DOHH2 (cell line): ENCODE data around the gene INPP5F.

Source experiments
- H3F3A ChIP-seq: fragments of 200-600 bp; sonication (generic), shearing (Covaris generic); 2 replicates; pipeline ENCODE4 v1.6.0; 2016; ENCODE audit warnings: antibody characterized with exemption, mild to moderate bottlenecking; ENCODE audit not compliant: control insufficient read depth, insufficient read depth
- H3K27ac ChIP-seq: fragments of 200-600 bp; sonication (generic); 2 replicates; pipeline ENCODE4 v1.5.1; 2014; ENCODE audit warnings: low read depth, mild to moderate bottlenecking, low read length, moderate library complexity
- H3K27me3 ChIP-seq: fragments of 200-600 bp; sonication (generic); 2 replicates; pipeline ENCODE4 v1.6.1; 2014; ENCODE audit warnings: mild to moderate bottlenecking, low read length, mixed read lengths; ENCODE audit not compliant: control insufficient read depth
- H3K36me3 ChIP-seq: fragments of 200-600 bp; sonication (generic); 2 replicates; pipeline ENCODE4 v1.6.1; 2014; ENCODE audit warnings: mild to moderate bottlenecking, low read length, moderate library complexity, mixed read lengths; ENCODE audit not compliant: control insufficient read depth
- H3K4me1 ChIP-seq: fragments of 200-600 bp; sonication (generic); 2 replicates; pipeline ENCODE4 v1.6.1; 2014; ENCODE audit warnings: mild to moderate bottlenecking, low read length, mixed read lengths; ENCODE audit not compliant: control insufficient read depth
- H3K4me2 ChIP-seq: fragments of 200-600 bp; sonication (generic); 2 replicates; pipeline ENCODE4 v1.6.0; 2014; ENCODE audit warnings: mild to moderate bottlenecking, low read length, moderate library complexity
- H3K4me3 ChIP-seq: fragments of 200-600 bp; sonication (generic); 2 replicates; pipeline ENCODE4 v1.5.1; 2014; ENCODE audit warnings: mild to moderate bottlenecking, low read length, mixed read lengths
- H3K79me2 ChIP-seq: fragments of 200-600 bp; sonication (generic); 2 replicates; pipeline ENCODE4 v1.6.1; 2014; ENCODE audit warnings: mild to moderate bottlenecking, low read length, mixed read lengths; ENCODE audit not compliant: control insufficient read depth
- H3K9me2 ChIP-seq: fragments of 200-600 bp; sonication (generic); replicated peaks from 2 replicates; pipeline ENCODE4 v1.6.1; 2014; ENCODE audit warnings: mild to moderate bottlenecking, low read length, mixed read lengths; ENCODE audit not compliant: control insufficient read depth
- H3K9me3 ChIP-seq: fragments of 200-600 bp; sonication (generic); 2 replicates; pipeline ENCODE4 v1.6.1; 2014; ENCODE audit warnings: antibody characterized with exemption, low read length, mixed read lengths; ENCODE audit not compliant: control insufficient read depth, insufficient read depth
- H4K20me1 ChIP-seq: fragments of 200-600 bp; sonication (generic); 2 replicates; pipeline ENCODE4 v1.6.0; 2014; ENCODE audit warnings: low read depth, mild to moderate bottlenecking, antibody characterized with exemption, low read length, moderate library complexity; ENCODE audit not compliant: control insufficient read depth, insufficient read depth
- CTCF ChIP-seq: fragments of 200-600 bp; sonication (generic); IDR thresholded peaks from one replicate; pipeline ENCODE4 v1.5.1; 2014; ENCODE audit warnings: antibody characterized with exemption, mild to moderate bottlenecking, low read depth, low read length; ENCODE audit not compliant: poor library complexity, severe bottlenecking
- EZH2phosphoT487 ChIP-seq: fragments of 200-600 bp; sonication (generic); IDR thresholded peaks from 2 replicates; pipeline ENCODE4 v1.6.1; 2017; ENCODE audit warnings: borderline replicate concordance, mild to moderate bottlenecking, antibody characterized with exemption, low read length, moderate library complexity, mixed read lengths

The INPP5F gene

GRCh38 chr10:119702583-119702982, 23.3 kb upstream of the INPP5F start:
- Histone ChIP-seq H3K4me2 (peak overlapping the region; percentile 34), H3K4me1 (peaks cover 81% of the 10 kb centered on the region)
- TF ChIP-seq CTCF = no peak
- no peak for TF ChIP-seq EZH2phosphoT487

GRCh38 chr10:119703903-119704508, 21.8 kb upstream of the INPP5F start:
- peak overlapping the region; percentile 75 for H3K27ac ChIP-seq
- H3F3A ChIP-seq = peaks cover 32% of the 10 kb centered on the region
- 0 out of 2 replicates have a peak, but pooled peaks cover 6% of the 10 kb centered on the region for H3K36me3 ChIP-seq
- H4K20me1 ChIP-seq = no peaks in the 10 kb centered on the region
- TF ChIP-seq EZH2phosphoT487 = no peak
- TF ChIP-seq CTCF = no peak
- H3K4me3 ChIP-seq = peak overlapping the region; percentile 59
- no peaks in the 10 kb centered on the region for H3K27me3 ChIP-seq
- H3K9me2 ChIP-seq = no peaks in the 10 kb centered on the region
- H3K4me2 ChIP-seq = peak overlapping the region; percentile 79
- peaks cover 92% of the 10 kb centered on the region for H3K4me1 ChIP-seq
- no peaks in the 10 kb centered on the region for H3K79me2 ChIP-seq
- H3K9me3 ChIP-seq = peaks cover 19% of the 10 kb centered on the region

More at GRCh38 chr10:119702583-119702982, 23.3 kb upstream of the INPP5F start:
- Histone ChIP-seq H3K27me3 (no peaks in the 10 kb centered on the region), H3F3A (peaks cover 32% of the 10 kb centered on the region), H3K4me3 (no peak overlapping the region), H3K27ac (no peak overlapping the region), H3K79me2 (no peaks in the 10 kb centered on the region), H3K36me3 (0 out of 2 replicates have a peak, but pooled peaks cover 3% of the 10 kb centered on the region), H3K9me3 (peaks cover 16% of the 10 kb centered on the region), H3K9me2 (no peaks in the 10 kb centered on the region), H4K20me1 (no peaks in the 10 kb centered on the region)

GRCh38 chr10:119705434-119705831, 20.4 kb upstream of the INPP5F start:
- no peaks in the 10 kb centered on the region for H3K79me2 ChIP-seq
- peaks cover 32% of the 10 kb centered on the region for H3F3A ChIP-seq
- H4K20me1 ChIP-seq = no peaks in the 10 kb centered on the region
- H3K4me3 ChIP-seq = peak overlapping the region; percentile 59
- peaks cover 21% of the 10 kb centered on the region for H3K9me3 ChIP-seq
- H3K9me2 ChIP-seq = no peaks in the 10 kb centered on the region
- 0 out of 2 replicates have a peak, but pooled peaks cover 6% of the 10 kb centered on the region for H3K36me3 ChIP-seq
- H3K4me1 ChIP-seq = peaks cover 86% of the 10 kb centered on the region
- peak overlapping the region; percentile 79 for H3K4me2 ChIP-seq
- no peaks in the 10 kb centered on the region for H3K27me3 ChIP-seq
- peak overlapping the region; percentile 75 for H3K27ac ChIP-seq
- TF ChIP-seq EZH2phosphoT487 (no peak), CTCF (no peak)
